ENCODE results near the gene TRPM4.
A peak's percentile ranks its signal among the peaks of the same experiment; 100 is the strongest.
"Not testable (repeated sequence)": the region's sequence is repeated elsewhere in the genome, so short reads cannot be mapped to it uniquely, and the experiment has no call there.

The TRPM4 gene

DNA sequence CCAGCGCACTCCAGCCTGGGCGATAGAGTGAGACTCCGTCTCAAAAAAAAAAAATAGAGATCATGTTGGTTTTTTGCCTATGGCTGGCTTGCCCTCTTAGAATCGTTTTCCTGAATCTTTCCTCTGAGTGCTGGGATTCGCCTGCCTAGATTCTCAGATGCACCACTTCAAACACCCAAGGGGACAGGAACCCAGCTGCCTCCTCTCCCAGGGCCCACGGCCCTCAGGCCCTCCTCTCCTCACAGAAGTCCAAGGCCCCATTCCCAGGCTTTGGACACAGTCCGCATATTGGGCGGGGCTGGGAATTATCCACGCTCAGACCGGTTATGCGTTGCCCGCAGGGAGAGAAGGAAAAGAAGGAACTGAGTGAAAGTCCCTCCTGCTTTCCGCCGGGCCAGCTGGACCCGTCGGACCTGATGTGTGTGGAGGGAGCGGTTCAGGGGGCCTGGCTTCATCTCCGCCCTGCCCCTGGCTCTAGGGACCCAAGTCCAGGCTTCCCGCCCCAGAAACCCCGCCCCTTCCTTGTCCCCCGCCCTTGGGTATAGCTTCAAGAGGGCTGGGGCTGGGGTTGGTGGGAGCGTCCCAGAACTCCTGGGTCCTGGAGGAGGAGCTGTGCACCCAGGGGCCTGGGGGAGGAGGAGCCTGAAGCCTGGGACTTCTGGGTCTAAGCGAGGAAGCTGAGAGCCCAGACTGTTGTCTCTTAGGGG is 32.4 kb upstream of the TRPM4 start:
- TF ChIP-seq TCF4 (CRISPR knock-in tag; IDR thresholded peaks at IDR 0.05; ENCODE audit: borderline replicate concordance), result no peak
- no peak for TF ChIP-seq ZFP3 (CRISPR knock-in tag; IDR thresholded peaks at IDR 0.05)
- TF ChIP-seq RARB (CRISPR knock-in tag; IDR thresholded peaks at IDR 0.05), result no peak
- TF ChIP-seq, protein P1, sequence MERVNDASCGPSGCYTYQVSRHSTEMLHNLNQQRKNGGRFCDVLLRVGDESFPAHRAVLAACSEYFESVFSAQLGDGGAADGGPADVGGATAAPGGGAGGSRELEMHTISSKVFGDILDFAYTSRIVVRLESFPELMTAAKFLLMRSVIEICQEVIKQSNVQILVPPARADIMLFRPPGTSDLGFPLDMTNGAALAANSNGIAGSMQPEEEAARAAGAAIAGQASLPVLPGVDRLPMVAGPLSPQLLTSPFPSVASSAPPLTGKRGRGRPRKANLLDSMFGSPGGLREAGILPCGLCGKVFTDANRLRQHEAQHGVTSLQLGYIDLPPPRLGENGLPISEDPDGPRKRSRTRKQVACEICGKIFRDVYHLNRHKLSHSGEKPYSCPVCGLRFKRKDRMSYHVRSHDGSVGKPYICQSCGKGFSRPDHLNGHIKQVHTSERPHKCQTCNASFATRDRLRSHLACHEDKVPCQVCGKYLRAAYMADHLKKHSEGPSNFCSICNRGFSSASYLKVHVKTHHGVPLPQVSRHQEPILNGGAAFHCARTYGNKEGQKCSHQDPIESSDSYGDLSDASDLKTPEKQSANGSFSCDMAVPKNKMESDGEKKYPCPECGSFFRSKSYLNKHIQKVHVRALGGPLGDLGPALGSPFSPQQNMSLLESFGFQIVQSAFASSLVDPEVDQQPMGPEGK (CRISPR knock-in tag; IDR thresholded peaks at IDR 0.05; ENCODE audit: borderline replicate concordance), result no peak
- no peak for TF ChIP-seq ISL1 (CRISPR knock-in tag; IDR thresholded peaks at IDR 0.05)
- TF ChIP-seq SNAI2 (CRISPR knock-in tag; IDR thresholded peaks at IDR 0.05), result no peak
- TF ChIP-seq ZNF8 (CRISPR knock-in tag; IDR thresholded peaks at IDR 0.05), result no peak
- TF ChIP-seq, protein P2, sequence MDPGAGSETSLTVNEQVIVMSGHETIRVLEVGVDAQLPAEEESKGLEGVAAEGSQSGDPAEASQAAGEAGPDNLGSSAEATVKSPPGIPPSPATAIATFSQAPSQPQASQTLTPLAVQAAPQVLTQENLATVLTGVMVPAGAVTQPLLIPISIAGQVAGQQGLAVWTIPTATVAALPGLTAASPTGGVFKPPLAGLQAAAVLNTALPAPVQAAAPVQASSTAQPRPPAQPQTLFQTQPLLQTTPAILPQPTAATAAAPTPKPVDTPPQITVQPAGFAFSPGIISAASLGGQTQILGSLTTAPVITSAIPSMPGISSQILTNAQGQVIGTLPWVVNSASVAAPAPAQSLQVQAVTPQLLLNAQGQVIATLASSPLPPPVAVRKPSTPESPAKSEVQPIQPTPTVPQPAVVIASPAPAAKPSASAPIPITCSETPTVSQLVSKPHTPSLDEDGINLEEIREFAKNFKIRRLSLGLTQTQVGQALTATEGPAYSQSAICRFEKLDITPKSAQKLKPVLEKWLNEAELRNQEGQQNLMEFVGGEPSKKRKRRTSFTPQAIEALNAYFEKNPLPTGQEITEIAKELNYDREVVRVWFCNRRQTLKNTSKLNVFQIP (CRISPR knock-in tag; IDR thresholded peaks at IDR 0.05; ENCODE audit: borderline replicate concordance, low read depth), result no peak
- no peak for TF ChIP-seq OSR1 (CRISPR knock-in tag; IDR thresholded peaks at IDR 0.05)
- no peak for TF ChIP-seq ZNF70 (CRISPR knock-in tag; IDR thresholded peaks at IDR 0.05)
- no peak for TF ChIP-seq GLIS3 (CRISPR knock-in tag; IDR thresholded peaks at IDR 0.05)
- TF ChIP-seq, protein P3, sequence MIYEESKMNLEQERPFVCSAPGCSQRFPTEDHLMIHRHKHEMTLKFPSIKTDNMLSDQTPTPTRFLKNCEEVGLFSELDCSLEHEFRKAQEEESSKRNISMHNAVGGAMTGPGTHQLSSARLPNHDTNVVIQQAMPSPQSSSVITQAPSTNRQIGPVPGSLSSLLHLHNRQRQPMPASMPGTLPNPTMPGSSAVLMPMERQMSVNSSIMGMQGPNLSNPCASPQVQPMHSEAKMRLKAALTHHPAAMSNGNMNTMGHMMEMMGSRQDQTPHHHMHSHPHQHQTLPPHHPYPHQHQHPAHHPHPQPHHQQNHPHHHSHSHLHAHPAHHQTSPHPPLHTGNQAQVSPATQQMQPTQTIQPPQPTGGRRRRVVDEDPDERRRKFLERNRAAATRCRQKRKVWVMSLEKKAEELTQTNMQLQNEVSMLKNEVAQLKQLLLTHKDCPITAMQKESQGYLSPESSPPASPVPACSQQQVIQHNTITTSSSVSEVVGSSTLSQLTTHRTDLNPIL (CRISPR knock-in tag; IDR thresholded peaks at IDR 0.05; ENCODE audit: low read depth), result no peak
- no peak for TF ChIP-seq TOX (CRISPR knock-in tag; IDR thresholded peaks at IDR 0.05; ENCODE audit: borderline replicate concordance)
- TF ChIP-seq ZFP30 (CRISPR knock-in tag; IDR thresholded peaks at IDR 0.05), result no peak
- no peak for TF ChIP-seq ESRRG (CRISPR knock-in tag; IDR thresholded peaks at IDR 0.05)
- ATAC-seq, result no peak

DNA sequence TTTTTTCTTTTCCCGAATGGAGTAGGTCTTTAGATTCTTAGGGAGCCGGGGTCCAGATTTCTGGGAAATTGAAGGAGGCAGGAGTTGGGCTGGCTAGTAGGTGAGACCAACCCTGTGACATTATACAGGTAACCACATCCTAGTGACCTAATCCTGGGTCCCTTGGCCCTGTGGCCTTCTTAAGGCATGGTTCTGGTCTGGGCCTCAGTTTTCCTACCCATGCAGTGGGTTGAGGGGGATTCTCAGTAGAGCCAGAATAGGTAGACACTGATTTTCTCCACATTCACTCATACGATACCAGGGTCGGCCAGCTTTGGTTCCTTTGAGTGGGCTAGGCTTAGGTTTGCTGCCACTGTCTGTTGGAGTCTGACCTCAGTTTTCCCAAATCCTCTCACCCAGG is 31.0 kb upstream of the TRPM4 start:
- TF ChIP-seq TOX (CRISPR knock-in tag; IDR thresholded peaks at IDR 0.05; ENCODE audit: borderline replicate concordance) (no peak), PPARA (CRISPR knock-in tag; IDR thresholded peaks at IDR 0.05; ENCODE audit: borderline replicate concordance) (no peak), BACH2 (CRISPR knock-in tag; IDR thresholded peaks at IDR 0.05; ENCODE audit: borderline replicate concordance) (no peak), SNAI2 (CRISPR knock-in tag; IDR thresholded peaks at IDR 0.05) (no peak), RARB (CRISPR knock-in tag; IDR thresholded peaks at IDR 0.05) (no peak), ZC3H10 (CRISPR knock-in tag; IDR thresholded peaks at IDR 0.05) (no peak), TCF4 (CRISPR knock-in tag; IDR thresholded peaks at IDR 0.05; ENCODE audit: borderline replicate concordance) (no peak), ZFP3 (CRISPR knock-in tag; IDR thresholded peaks at IDR 0.05) (no peak), ZNF565 (CRISPR knock-in tag; conservative IDR thresholded peaks at IDR 0.05; ENCODE audit: low read depth) (no peak), OSR1 (CRISPR knock-in tag; IDR thresholded peaks at IDR 0.05) (no peak)
- TF ChIP-seq, protein P3 (CRISPR knock-in tag; IDR thresholded peaks at IDR 0.05; ENCODE audit: low read depth), result no peak
- no peak for ATAC-seq

DNA sequence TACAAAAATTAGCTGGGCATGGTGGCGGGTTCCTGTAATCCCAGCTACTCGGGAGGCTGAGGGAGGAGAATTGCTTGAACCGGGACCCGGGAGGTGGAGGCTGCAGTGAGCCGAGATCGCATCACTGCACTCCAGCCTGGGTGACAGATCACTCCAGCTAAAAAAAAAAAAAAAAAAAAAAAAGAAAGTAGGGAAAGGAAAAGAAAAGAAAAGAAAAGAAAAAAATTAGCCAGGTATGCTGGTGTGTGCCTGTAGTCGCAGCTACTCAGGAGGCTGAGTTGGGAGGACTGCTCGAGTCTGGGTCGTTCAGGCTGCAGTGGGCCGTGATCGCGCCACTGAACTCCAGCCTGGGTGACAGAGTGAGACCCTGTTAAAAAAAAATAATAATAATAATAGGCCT is 30.4 kb upstream of the TRPM4 start:
- ATAC-seq, result not testable (repeated sequence)

DNA sequence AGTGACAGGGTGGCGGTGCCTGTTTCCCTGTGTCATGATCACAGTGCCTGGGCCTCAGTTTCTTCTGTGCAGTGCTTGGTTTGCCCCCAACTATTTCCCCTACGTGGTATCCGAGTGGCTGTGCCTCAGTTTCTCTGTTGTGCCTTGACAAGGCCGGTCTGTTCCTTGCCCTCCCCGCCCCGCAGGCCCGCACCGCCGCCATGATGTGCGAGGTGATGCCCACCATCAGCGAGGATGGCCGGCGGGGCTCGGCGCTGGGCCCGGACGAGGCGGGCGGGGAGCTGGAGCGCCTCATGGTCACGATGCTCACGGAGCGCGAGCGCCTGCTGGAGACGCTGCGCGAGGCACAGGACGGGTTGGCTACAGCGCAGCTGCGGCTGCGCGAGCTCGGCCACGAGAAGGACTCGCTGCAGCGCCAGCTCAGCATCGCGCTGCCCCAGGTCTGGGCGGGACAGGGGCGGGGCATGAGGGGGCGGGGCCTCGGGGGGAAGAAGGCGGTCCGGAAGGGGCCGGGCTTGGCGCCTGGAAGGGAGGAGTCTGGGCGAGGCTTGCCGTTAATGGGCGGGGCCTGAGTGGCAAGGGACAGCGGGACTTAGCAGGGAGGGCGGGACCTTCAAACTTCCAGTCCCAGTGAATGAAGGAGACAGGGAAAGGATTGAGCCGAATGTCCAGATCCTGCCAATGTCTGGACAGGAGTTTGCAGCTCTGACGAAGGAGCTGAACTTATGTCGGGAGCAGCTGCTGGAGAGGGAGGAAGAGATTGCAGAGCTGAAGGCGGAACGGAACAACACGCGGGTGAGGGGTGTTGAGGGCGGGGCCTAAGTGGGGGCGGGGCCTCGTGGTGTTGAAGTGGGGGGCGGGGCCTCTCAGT is 29.7 kb upstream of the TRPM4 start:
- TF ChIP-seq CSDC2 (CRISPR knock-in tag; IDR thresholded peaks at IDR 0.05), result peak; percentile 93
- 0 out of 2 replicates have a peak, but pooled peaks have one; percentile 23 for TF ChIP-seq GLIS3 (CRISPR knock-in tag; IDR thresholded peaks at IDR 0.05)
- TF ChIP-seq ZC3H10 (CRISPR knock-in tag; IDR thresholded peaks at IDR 0.05), result no peak
- TF ChIP-seq, protein P4, sequence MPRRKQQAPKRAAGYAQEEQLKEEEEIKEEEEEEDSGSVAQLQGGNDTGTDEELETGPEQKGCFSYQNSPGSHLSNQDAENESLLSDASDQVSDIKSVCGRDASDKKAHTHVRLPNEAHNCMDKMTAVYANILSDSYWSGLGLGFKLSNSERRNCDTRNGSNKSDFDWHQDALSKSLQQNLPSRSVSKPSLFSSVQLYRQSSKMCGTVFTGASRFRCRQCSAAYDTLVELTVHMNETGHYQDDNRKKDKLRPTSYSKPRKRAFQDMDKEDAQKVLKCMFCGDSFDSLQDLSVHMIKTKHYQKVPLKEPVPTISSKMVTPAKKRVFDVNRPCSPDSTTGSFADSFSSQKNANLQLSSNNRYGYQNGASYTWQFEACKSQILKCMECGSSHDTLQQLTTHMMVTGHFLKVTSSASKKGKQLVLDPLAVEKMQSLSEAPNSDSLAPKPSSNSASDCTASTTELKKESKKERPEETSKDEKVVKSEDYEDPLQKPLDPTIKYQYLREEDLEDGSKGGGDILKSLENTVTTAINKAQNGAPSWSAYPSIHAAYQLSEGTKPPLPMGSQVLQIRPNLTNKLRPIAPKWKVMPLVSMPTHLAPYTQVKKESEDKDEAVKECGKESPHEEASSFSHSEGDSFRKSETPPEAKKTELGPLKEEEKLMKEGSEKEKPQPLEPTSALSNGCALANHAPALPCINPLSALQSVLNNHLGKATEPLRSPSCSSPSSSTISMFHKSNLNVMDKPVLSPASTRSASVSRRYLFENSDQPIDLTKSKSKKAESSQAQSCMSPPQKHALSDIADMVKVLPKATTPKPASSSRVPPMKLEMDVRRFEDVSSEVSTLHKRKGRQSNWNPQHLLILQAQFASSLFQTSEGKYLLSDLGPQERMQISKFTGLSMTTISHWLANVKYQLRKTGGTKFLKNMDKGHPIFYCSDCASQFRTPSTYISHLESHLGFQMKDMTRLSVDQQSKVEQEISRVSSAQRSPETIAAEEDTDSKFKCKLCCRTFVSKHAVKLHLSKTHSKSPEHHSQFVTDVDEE (CRISPR knock-in tag; IDR thresholded peaks at IDR 0.05), result peak; percentile 61; the same call in 1 of the 2 replicates
- no peak for TF ChIP-seq RARB (CRISPR knock-in tag; IDR thresholded peaks at IDR 0.05)
- TF ChIP-seq, protein P2 (CRISPR knock-in tag; IDR thresholded peaks at IDR 0.05; ENCODE audit: borderline replicate concordance, low read depth), result no peak
- no peak for TF ChIP-seq SNAI2 (CRISPR knock-in tag; IDR thresholded peaks at IDR 0.05)
- TF ChIP-seq ZNF565 (CRISPR knock-in tag; conservative IDR thresholded peaks at IDR 0.05; ENCODE audit: low read depth), result peak; percentile 64; the same call in 1 of the 2 replicates
- ATAC-seq, result peak; percentile 97
